Endothelial cell of umbilical vein (primary cell): ENCODE results near the gene GRID2.

Experiments used
- CTCF ChIP-seq, 2 donors: IDR thresholded peaks; 1 replicate in 1 of 2; 2 replicates in 1 of 2; pipeline ENCODE4 v1.5.1; 2011; ENCODE audit warnings: low read length in 2 of 2, mild to moderate bottlenecking in 2 of 2, moderate library complexity in 2 of 2, control low read depth in 1 of 2, inconsistent platforms in 1 of 2, low read depth in 1 of 2; ENCODE audit not compliant: insufficient read depth in 1 of 2; ENCODE audit errors: extremely low read depth in 1 of 2
- MAX ChIP-seq: IDR thresholded peaks from 2 replicates; pipeline ENCODE4 v1.6.1; 2011; ENCODE audit not compliant: insufficient read depth, insufficient read length
- MYC ChIP-seq: IDR thresholded peaks from one replicate; pipeline ENCODE4 v1.6.1; 2011; ENCODE audit warnings: mild to moderate bottlenecking, low read depth, low read length
- POLR2A ChIP-seq: IDR thresholded peaks from 2 replicates; pipeline ENCODE4 v1.6.1; 2012; ENCODE audit warnings: low read depth, mild to moderate bottlenecking, control low read depth, low read length
- POLR2AphosphoS5 ChIP-seq: IDR thresholded peaks from 2 replicates; pipeline ENCODE4 v1.6.1; 2012; ENCODE audit warnings: low read depth, mild to moderate bottlenecking, control low read depth, low read length, moderate library complexity; ENCODE audit not compliant: insufficient read depth

GRCh38 chr4:92962831-92963230, 659.1 kb downstream of the GRID2 start:
- no peak for TF ChIP-seq CTCF (IDR thresholded peaks at IDR 0.05; ENCODE audit: extremely low read depth in 1 of 2, insufficient read depth in 1 of 2, low read depth in 1 of 2, low read length in 2 of 2)
- no peak for TF ChIP-seq POLR2A
- no peak for TF ChIP-seq MAX
- no peak for TF ChIP-seq MYC
- no peak for TF ChIP-seq POLR2AphosphoS5
